SU-DHL-6 (cell line): ENCODE measurements around the gene DYSF.

Experiments
- EZH2phosphoT487 ChIP-seq: fragments of 200-600 bp; sonication (generic), shearing (Covaris generic); conservative IDR thresholded peaks from 2 replicates; pipeline ENCODE4 v1.6.1; 2018; ENCODE audit warnings: mild to moderate bottlenecking, antibody characterized with exemption, low read length, moderate library complexity, mixed read lengths
- TF ChIP-seq, protein P1 (sequence below): fragments of 200-600 bp; sonication (generic); IDR thresholded peaks from one replicate; pipeline ENCODE4 v1.5.1; 2017; ENCODE audit warnings: antibody characterized with exemption, mild to moderate bottlenecking, low read length, moderate library complexity; ENCODE audit not compliant: insufficient read depth, poor library complexity, severe bottlenecking

DNA sequence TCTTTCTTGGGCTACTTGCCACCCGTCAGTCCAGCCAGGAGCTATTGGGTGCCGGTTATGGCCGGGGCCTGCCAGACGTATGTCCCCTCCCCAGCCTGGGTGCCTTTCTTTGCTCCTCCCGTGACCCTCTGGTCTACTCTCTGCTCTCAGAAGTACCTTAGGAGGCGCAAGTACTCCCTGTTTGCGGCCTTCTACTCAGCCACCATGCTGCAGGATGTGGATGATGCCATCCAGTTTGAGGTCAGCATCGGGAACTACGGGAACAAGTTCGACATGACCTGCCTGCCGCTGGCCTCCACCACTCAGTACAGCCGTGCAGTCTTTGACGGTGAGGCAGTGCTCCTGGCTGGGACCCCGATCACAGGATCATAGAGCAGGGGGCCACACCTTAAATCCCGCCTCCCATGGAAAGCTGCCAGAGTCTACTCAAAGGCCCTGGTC lies 99.5 kb downstream of the DYSF start:
- TF ChIP-seq, protein P1, sequence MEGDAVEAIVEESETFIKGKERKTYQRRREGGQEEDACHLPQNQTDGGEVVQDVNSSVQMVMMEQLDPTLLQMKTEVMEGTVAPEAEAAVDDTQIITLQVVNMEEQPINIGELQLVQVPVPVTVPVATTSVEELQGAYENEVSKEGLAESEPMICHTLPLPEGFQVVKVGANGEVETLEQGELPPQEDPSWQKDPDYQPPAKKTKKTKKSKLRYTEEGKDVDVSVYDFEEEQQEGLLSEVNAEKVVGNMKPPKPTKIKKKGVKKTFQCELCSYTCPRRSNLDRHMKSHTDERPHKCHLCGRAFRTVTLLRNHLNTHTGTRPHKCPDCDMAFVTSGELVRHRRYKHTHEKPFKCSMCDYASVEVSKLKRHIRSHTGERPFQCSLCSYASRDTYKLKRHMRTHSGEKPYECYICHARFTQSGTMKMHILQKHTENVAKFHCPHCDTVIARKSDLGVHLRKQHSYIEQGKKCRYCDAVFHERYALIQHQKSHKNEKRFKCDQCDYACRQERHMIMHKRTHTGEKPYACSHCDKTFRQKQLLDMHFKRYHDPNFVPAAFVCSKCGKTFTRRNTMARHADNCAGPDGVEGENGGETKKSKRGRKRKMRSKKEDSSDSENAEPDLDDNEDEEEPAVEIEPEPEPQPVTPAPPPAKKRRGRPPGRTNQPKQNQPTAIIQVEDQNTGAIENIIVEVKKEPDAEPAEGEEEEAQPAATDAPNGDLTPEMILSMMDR: no peak
- TF ChIP-seq EZH2phosphoT487: no peak
